GM20000 (cell line): Measurements from ENCODE around the gene MMD2.

Source experiments
- DNase-seq: peaks from one replicate; pipeline ENCODE4 v3.0.0; 2012; ENCODE audit warnings: low spot score
- TF ChIP-seq, protein P1 (sequence below): IDR thresholded peaks from 2 replicates; pipeline ENCODE4 v1.5.1; 2012; ENCODE audit warnings: mild to moderate bottlenecking, control low read depth; ENCODE audit errors: extremely low read depth, missing control alignments

The MMD2 gene, protein sequence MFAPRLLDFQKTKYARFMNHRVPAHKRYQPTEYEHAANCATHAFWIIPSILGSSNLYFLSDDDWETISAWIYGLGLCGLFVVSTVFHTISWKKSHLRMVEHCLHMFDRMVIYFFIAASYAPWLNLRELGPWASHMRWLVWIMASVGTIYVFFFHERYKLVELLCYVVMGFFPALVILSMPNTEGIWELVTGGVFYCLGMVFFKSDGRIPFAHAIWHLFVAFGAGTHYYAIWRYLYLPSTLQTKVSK

DNA sequence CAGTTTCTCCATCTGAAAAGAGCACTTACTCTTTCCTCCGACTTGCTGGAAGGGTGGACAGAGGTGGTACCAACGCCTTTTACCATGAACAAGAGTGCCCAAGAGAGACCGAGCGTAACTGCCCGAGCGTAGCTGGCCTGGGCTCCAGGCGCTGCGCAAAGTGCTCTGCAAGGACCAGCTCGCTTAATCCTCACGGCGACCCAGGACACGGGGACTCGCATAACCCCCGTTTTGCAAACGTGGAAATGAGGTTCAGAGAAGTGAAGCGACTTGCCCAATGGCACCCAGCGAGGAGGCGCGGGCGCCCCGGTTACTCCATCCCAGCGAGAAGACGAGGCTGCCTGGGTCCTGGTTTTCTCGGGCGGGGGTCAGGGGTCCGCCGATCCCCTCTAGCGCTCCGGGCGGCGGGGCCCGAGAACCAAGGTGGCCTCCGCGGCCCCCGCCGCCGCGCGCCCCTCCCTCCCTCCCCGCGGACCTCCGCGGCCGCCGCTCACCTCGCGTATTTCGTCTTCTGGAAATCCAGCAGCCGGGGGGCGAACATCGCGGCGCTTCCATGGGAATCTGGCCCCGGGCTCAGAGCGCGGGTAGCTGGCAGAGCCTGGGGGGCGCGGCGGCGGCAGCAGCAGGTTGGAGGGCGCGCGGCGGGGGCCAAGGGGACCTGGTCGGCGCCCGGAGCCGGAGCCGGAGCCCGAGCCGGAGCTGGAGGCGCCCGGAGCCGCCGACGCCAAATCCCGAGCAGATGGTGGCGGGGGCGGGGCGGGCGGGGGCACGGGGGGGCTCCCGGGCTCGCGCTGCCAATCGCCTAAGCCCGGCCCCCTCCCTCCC is at the start of gene MMD2:
Gene MMD2, minus strand, starts transcription at position 711 of the 825 bp plus-strand sequence. Its CDS starts 170 bp downstream, at position 541.
- DNase-seq = peak; percentile 24
- TF ChIP-seq, protein P1, sequence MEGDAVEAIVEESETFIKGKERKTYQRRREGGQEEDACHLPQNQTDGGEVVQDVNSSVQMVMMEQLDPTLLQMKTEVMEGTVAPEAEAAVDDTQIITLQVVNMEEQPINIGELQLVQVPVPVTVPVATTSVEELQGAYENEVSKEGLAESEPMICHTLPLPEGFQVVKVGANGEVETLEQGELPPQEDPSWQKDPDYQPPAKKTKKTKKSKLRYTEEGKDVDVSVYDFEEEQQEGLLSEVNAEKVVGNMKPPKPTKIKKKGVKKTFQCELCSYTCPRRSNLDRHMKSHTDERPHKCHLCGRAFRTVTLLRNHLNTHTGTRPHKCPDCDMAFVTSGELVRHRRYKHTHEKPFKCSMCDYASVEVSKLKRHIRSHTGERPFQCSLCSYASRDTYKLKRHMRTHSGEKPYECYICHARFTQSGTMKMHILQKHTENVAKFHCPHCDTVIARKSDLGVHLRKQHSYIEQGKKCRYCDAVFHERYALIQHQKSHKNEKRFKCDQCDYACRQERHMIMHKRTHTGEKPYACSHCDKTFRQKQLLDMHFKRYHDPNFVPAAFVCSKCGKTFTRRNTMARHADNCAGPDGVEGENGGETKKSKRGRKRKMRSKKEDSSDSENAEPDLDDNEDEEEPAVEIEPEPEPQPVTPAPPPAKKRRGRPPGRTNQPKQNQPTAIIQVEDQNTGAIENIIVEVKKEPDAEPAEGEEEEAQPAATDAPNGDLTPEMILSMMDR = no peak

DNA sequence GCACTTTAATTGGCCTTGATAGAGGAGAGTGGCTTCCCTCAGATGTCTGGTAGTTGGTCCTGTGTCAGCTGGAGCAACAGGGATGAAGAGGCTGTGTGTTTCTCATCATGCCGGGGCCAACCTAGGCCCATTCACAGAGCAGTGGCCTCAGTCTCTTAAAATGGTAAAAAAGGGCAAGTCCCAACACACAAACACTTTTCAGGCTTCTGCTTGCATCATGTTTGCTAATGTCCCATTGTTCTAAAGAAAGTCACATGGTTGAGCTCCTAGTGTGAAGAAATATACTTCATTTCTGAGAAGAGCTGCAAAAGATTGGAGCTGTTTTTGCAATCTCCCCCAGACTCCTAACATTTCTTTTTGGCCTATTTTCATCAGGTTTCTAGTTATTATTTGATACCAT is 46.1 kb upstream of the MMD2 start:
- DNase-seq = no peak

DNA sequence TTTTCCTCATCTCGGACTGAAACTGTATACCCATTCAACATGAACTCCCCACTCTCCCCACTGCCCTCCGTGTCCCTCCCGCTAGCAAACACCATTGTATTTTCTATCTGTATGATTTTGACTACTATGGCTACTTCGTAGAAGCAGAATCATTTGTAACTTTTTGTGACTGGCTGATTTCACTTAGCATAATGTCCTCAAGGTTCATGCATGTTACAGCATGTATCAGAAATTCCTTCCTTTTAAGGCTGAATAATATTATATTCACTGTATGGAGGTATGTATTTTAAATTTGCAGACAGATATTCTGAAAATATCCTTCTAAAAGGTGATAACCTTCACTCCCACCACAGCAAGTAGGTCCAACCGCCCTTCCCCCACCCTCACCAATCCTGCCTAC is 42.9 kb upstream of the MMD2 start:
- TF ChIP-seq, protein P1 = no peak
- no peak for DNase-seq

More for the DNA sequence above, 46.1 kb upstream of the MMD2 start:
- TF ChIP-seq, protein P1 = no peak

DNA sequence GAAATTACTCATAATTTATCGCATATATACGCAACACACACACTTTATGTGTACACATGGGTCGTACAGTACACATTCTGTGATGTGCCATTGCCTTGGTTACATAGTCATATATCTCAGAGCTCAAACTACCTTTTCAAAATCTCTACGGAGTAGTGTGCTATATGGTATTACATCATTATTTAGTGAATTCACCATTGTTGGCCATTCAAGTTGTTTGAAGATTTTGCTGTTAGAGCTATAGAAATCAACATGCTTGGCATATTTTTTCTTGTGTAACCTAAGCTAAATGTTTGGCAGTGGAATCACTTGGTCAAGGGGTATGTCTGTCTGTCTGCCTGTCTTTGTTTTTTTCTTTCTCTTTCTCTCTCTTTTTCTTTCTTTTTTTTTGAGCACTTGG is 42.0 kb upstream of the MMD2 start:
- DNase-seq = no peak
- TF ChIP-seq, protein P1 = no peak

DNA sequence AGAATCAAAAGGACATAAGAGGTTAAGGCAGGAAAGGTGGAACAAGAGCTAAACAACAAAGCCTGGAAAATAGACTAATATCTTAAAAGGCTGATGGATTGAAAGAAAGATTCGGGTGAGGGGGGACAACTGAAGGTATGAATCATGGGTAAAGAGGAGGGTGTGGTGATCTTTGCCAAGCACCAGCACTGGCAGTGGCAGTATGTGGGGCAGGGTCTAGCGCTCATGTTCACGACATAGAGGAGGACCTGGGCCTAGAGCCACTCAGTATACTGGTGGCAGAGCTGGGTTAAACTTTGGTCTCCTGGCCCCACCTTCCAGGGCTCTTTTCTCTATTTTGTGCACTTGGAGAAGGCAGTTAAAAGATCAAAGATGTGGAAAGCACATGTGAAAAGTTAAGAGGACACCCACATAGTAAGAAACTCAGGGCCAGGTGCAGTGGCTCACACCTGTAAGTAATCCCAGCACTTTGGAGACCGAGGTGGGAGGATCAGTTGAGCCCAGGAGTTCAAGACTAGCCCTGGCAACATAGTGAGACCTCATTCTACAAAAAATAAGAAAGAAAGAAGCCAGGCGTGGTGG is 40.5 kb upstream of the MMD2 start:
- no peak for DNase-seq

DNA sequence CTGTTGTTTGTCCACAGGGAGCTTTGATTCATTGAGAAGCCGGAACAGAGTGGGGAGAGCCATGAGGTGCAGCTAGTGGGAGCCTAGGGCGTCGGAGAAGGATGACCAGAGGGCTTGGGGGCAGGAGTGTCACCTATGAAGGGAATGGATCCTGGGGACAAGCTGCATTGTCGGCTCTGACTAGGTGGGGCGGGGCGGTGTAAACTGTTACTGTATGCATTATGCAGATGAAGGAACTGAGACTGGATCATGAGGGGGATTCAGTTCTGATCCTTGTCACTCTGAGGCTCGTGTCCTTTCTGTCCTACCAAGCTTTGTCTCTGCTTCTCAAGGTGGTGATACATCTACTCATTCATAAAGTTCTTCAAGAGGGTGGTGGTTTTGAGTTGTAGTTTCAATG is 39.9 kb upstream of the MMD2 start:
- TF ChIP-seq, protein P1 = no peak
- no peak for DNase-seq

More for the DNA sequence above, 40.5 kb upstream of the MMD2 start:
- TF ChIP-seq, protein P1 = no peak

DNA sequence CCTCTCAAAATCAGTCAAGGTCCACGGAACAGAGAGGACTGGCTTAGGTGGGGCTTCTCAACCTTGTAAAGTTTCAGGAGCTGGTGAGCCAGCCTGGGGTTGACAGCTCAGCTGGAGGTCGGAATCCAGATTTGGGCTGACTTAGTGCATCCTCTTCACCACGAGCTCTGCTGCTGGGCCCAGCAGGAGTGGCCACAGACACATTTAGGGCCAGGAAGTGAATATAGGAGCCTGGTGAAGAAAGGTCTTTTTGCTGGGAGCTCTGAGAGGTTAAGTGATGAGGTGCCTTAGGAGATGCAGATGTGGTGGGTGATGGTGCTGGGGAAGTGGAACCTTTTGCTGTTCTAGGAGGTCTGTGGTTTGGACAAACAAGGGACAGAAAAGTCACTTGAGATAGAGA is 39.3 kb upstream of the MMD2 start:
- TF ChIP-seq, protein P1 = no peak

More for the DNA sequence above, 39.3 kb upstream of the MMD2 start:
- DNase-seq = no peak
